Upper lobe of left lung (tissue), 6 donors: ENCODE measurements around the gene KRTAP10-11. TPM values are rescaled to one million over a fixed set of nuclear protein-coding genes. Genes with fewer than 3 reads are reported as not detected.
"Not testable (repeated sequence)": the region's sequence is repeated elsewhere in the genome, so short reads cannot be mapped to it uniquely, and the experiment has no call there.

Experiments
- ATAC-seq, 2 donors: fragments of 200-7000 bp; cut with Tn5 transposase; one replicate each; pipeline ENCODE4 v1.9.1; 2022; ENCODE audit warnings: mild to moderate bottlenecking in 2 of 2, moderate library complexity in 2 of 2; ENCODE audit not compliant: low FRiP score in 2 of 2
- DNase-seq, 2 donors: peaks; one replicate each; pipeline ENCODE4 v3.0.0-alpha.2; 2019 to 2020
- H3K27ac ChIP-seq, 4 donors: fragments of 200-600 bp; sonication (generic); one replicate each; pipeline ENCODE4 v1.5.1; 2016 to 2019
- H3K27me3 ChIP-seq, 4 donors: fragments of 200-600 bp; sonication (generic); one replicate each; pipeline ENCODE4 v1.5.1; 2017 to 2019
- H3K36me3 ChIP-seq, 4 donors: fragments of 200-600 bp; sonication (generic); one replicate each; pipeline ENCODE4 v1.5.1; 2016 to 2019
- H3K4me1 ChIP-seq, 4 donors: fragments of 200-600 bp; sonication (generic); one replicate each; pipeline ENCODE4 v1.5.1; 2018 to 2019
- H3K4me3 ChIP-seq, 4 donors: fragments of 200-600 bp; sonication (generic); one replicate each; pipeline ENCODE4 v1.5.1; 2017 to 2019; ENCODE audit warnings: mild to moderate bottlenecking in 2 of 4, moderate library complexity in 1 of 4
- H3K9me3 ChIP-seq, 4 donors: fragments of 200-600 bp; sonication (generic); one replicate each; pipeline ENCODE4 v1.5.1; 2018 to 2019
- CTCF ChIP-seq, 6 experiments: fragments of 450-650 bp in 4 of 6; fragments of 200-600 bp in 2 of 6; sonication (generic) in 2 of 6; IDR thresholded peaks; one replicate each; pipeline ENCODE4 v1.5.1; 2016 to 2019; ENCODE audit warnings: antibody characterized with exemption in 6 of 6
- EP300 ChIP-seq, 4 donors: sonication (generic); formaldehyde crosslinking; IDR thresholded peaks; one replicate each; pipeline ENCODE4 v1.5.1; 2017; ENCODE audit warnings: antibody characterized with exemption in 4 of 4, control low read depth in 2 of 4
- POLR2A ChIP-seq, 4 donors: fragments of 450-650 bp; IDR thresholded peaks; one replicate each; pipeline ENCODE4 v1.5.1; 2016 to 2017; ENCODE audit warnings: antibody characterized with exemption in 4 of 4, mild to moderate bottlenecking in 2 of 4
- POLR2AphosphoS5 ChIP-seq, 2 donors: sonication (generic); formaldehyde crosslinking; IDR thresholded peaks; one replicate each; pipeline ENCODE4 v1.5.1; 2017; ENCODE audit warnings: antibody characterized with exemption in 2 of 2
- WGBS, 2 donors: methylation state at CpG; one replicate each; pipeline ENCODE4 v1.1.5; 2017 to 2018; 5-methylcytosine and 5-hydroxymethylcytosine counted together
- total RNA-seq, 6 donors: library from RNA; depleted of rRNA in 4 of 6; stranded (reverse); fragments of >200 nt in 4 of 6; gene quantifications; one replicate each; pipeline versions ENCODE4 v1.1.0 to v1.2.1, GENCODE V29; 2016 to 2021
- donor health status: DM: no; HTN: no; CAD: no; lungs with moderate emphysema.
- donor health status: DM: no; HTN: yes; CAD: no; lungs with severe emphysema.

KRTAP10-11 gene
- total RNA-seq, 6 donors from 2014 or later = not detected

GRCh38 chr21:44619886-44620285 lies 26.3 kb upstream of the KRTAP10-11 start:
- no peak for TF ChIP-seq CTCF (IDR thresholded peaks at IDR 0.05)
- no peaks in the 10 kb centered on the region for H3K4me1 ChIP-seq
- H3K27ac ChIP-seq = no peak overlapping the region
- 85 to 94% methylated on average over 6 of the region's 6 CpGs for WGBS, 2 donors
- peaks cover 5 to 13% (median 8%) of the 10 kb centered on the region in 4 donors for H3K9me3 ChIP-seq
- H3K36me3 ChIP-seq = no peaks in the 10 kb centered on the region
- DNase-seq (no peak), ATAC-seq (no peak)
- H3K4me3 ChIP-seq = no peak overlapping the region
- no peaks in the 10 kb centered on the region for H3K27me3 ChIP-seq

- no peaks in the 10 kb centered on the region for H3K27me3 ChIP-seq
- no peak for DNase-seq
- ATAC-seq = no peak
- H3K36me3 ChIP-seq = no peaks in the 10 kb centered on the region
- no peaks in the 10 kb centered on the region for H3K4me1 ChIP-seq
- no peak overlapping the region for H3K27ac ChIP-seq
- H3K9me3 ChIP-seq = peaks cover 5 to 13% (median 8%) of the 10 kb centered on the region in 4 donors
- TF ChIP-seq POLR2AphosphoS5 (IDR thresholded peaks at IDR 0.05) = no peak
- no peak for TF ChIP-seq EP300 (IDR thresholded peaks at IDR 0.05)
- TF ChIP-seq POLR2A (IDR thresholded peaks at IDR 0.05) = no peak
- TF ChIP-seq CTCF (IDR thresholded peaks at IDR 0.05) = no peak
- H3K4me3 ChIP-seq = no peak overlapping the region
These were observed 22.6 kb upstream of the KRTAP10-11 start for GRCh38 chr21:44623575-44623974.

GRCh38 chr21:44625756-44626155 lies 20.5 kb upstream of the KRTAP10-11 start:
- no peak for ATAC-seq
- H3K27me3 ChIP-seq = no peaks in the 10 kb centered on the region
- WGBS, 2 donors = 91 to 92% methylated on average over 6 to 7 of the region's 7 CpGs
- H3K4me1 ChIP-seq = no peaks in the 10 kb centered on the region
- DNase-seq = no peak
- TF ChIP-seq CTCF (IDR thresholded peaks at IDR 0.05) (no peak), EP300 (IDR thresholded peaks at IDR 0.05) (no peak), POLR2A (IDR thresholded peaks at IDR 0.05) (no peak), POLR2AphosphoS5 (IDR thresholded peaks at IDR 0.05) (no peak)
- H3K4me3 ChIP-seq = no peak overlapping the region
- no peak overlapping the region for H3K27ac ChIP-seq
- no peaks in the 10 kb centered on the region for H3K36me3 ChIP-seq
- peaks cover 5 to 13% (median 8%) of the 10 kb centered on the region in 4 donors for H3K9me3 ChIP-seq

- WGBS, 2 donors = 67 to 81% methylated on average over 4 to 10 of the region's 10 CpGs
- H3K36me3 ChIP-seq = no peaks in the 10 kb centered on the region
- H3K4me1 ChIP-seq = no peaks in the 10 kb centered on the region
- H3K27me3 ChIP-seq = no peaks in the 10 kb centered on the region
- ATAC-seq (no peak), DNase-seq (peak in 1 of 2 donors; percentile 39)
- H3K4me3 ChIP-seq = no peak overlapping the region
- no peak overlapping the region for H3K27ac ChIP-seq
- peaks cover 7 to 15% (median 10%) of the 10 kb centered on the region in 4 donors for H3K9me3 ChIP-seq
- no peak for TF ChIP-seq CTCF (IDR thresholded peaks at IDR 0.05)
- no peak for TF ChIP-seq POLR2A (IDR thresholded peaks at IDR 0.05)
- TF ChIP-seq POLR2AphosphoS5 (IDR thresholded peaks at IDR 0.05) = no peak
- no peak for TF ChIP-seq EP300 (IDR thresholded peaks at IDR 0.05)
These were observed 20.0 kb upstream of the KRTAP10-11 start for GRCh38 chr21:44626262-44626661.

GRCh38 chr21:44626673-44627143 lies 19.5 kb upstream of the KRTAP10-11 start, which contains the start of gene KRTAP10-9:
KRTAP10-9 (plus strand) TSS chr21:44627093; CDS start chr21:44627172, 79 bp downstream.
- H3K27ac ChIP-seq = no peak within 1 kb of the TSS
- no peaks in the 10 kb centered on the region for H3K27me3 ChIP-seq
- no peaks in the 10 kb centered on the region for H3K36me3 ChIP-seq
- H3K4me1 ChIP-seq = no peaks in the 10 kb centered on the region
- TF ChIP-seq POLR2AphosphoS5 (IDR thresholded peaks at IDR 0.05) (no peak), EP300 (IDR thresholded peaks at IDR 0.05) (no peak), CTCF (IDR thresholded peaks at IDR 0.05) (no peak), POLR2A (IDR thresholded peaks at IDR 0.05) (no peak)
- peaks cover 7 to 19% (median 13%) of the 10 kb centered on the region in 4 donors for H3K9me3 ChIP-seq
- 64 to 69% methylated on average over 2 to 7 of the region's 7 CpGs for WGBS, 2 donors
- ATAC-seq = no peak
- H3K4me3 ChIP-seq = no peak within 1 kb of the TSS
- DNase-seq = no peak

GRCh38 chr21:44627181-44627822 lies 18.9 kb upstream of the KRTAP10-11 start:
- not testable (repeated sequence) for H3K4me1 ChIP-seq, ATAC-seq, H3K27me3 ChIP-seq, H3K4me3 ChIP-seq, H3K36me3 ChIP-seq, H3K27ac ChIP-seq
- WGBS, 2 donors = 85% methylated on average over 15 to 20 of the region's 20 CpGs
- peak in 1 of 2 donors; percentile 68 for DNase-seq
- H3K9me3 ChIP-seq = peaks cover 12 to 25% (median 18%) of the 10 kb centered on the region in 4 donors

- 65 to 66% methylated on average over 9 to 13 of the region's 15 CpGs for WGBS, 2 donors
- peak in 1 of 2 donors; percentile 64 for DNase-seq
- peaks cover 14 to 28% (median 20%) of the 10 kb centered on the region in 4 donors for H3K9me3 ChIP-seq
- not testable (repeated sequence) for H3K27me3 ChIP-seq, H3K36me3 ChIP-seq, H3K4me1 ChIP-seq, H3K27ac ChIP-seq, H3K4me3 ChIP-seq
- peak in 1 of 2 donors; percentile 30 for ATAC-seq
These were observed 18.4 kb upstream of the KRTAP10-11 start for GRCh38 chr21:44627831-44628233.
